Left ventricle myocardium inferior (tissue), 1 donor: ENCODE measurements around the gene RUFY3. TPM values are rescaled to one million over a fixed set of nuclear protein-coding genes. Genes with fewer than 3 reads are reported as not detected.

Experiments used
- DNase-seq: peaks from one replicate; pipeline ENCODE4 v3.0.0-alpha.2; 2020
- H3K27ac ChIP-seq: fragments of 200-600 bp; replicated peaks from 2 replicates; pipeline ENCODE4 v1.8.0; 2021
- H3K27me3 ChIP-seq: fragments of 200-600 bp; 2 replicates; pipeline ENCODE4 v1.8.0; 2021; ENCODE audit warnings: low read depth
- H3K36me3 ChIP-seq: fragments of 200-600 bp; 2 replicates; pipeline ENCODE4 v1.8.0; 2021
- H3K4me1 ChIP-seq: fragments of 200-600 bp; 2 replicates; pipeline ENCODE4 v1.8.0; 2021
- H3K4me3 ChIP-seq: fragments of 200-600 bp; 2 replicates; pipeline ENCODE4 v1.8.0; 2021; ENCODE audit warnings: mild to moderate bottlenecking, moderate library complexity
- H3K9me3 ChIP-seq: fragments of 200-600 bp; replicated peaks from 2 replicates; pipeline ENCODE4 v1.8.0; 2021
- CTCF ChIP-seq: fragments of 200-600 bp; IDR thresholded peaks from 2 replicates; pipeline ENCODE4 v1.8.0; 2021; ENCODE audit warnings: antibody characterized with exemption, mild to moderate bottlenecking, borderline replicate concordance
- intact Hi-C: fragments of 100-400 bp; cut with micrococcal nuclease; formaldehyde crosslinking; loops from one replicate; pipeline ENCODE4 v1.11.0; 2022
- total RNA-seq: library from RNA; stranded (reverse); fragmentation: NEBNext Ultra II Directional; extraction: Animal tissue kit (Norgen Biotek cat#: 25700); gene quantifications from one replicate; pipeline ENCODE4 v1.2.1, GENCODE V29; 2021
- donor health status: DM: no; HTN: yes; CAD: no; lungs with severe emphysema.

The RUFY3 gene
- total RNA-seq, 1 donor from 2014 or later, result 20.5 TPM

DNA sequence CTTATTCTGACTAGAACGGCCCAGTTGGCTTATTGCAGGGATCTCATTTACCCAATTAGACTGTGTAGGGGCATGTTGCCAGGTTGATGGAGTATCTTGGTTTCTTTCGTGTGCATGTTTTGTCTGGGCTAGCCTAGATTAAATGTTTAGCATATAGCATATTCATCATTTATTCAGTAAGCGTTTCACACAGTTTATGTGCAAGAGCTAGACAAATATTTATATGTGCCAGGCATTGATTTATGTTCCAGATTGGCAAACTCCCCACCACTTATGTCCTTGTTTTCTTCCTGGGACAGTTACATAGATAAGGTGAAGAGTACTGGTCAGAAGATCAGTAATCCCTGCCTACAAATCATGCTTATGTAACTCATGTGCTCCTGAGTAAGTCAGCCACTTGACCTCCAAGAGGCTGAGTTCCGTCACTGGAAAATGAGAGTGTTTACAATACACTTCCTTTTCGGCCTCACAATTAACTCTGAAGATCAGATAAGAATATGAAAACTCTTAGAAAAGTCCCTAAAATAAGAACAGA lies 57.2 kb downstream of the RUFY3 start:
- TF ChIP-seq CTCF, result no peak
- Histone ChIP-seq H3K27ac (peak overlapping the region; percentile 55), H3K4me3 (no peak overlapping the region), H3K36me3 (peaks cover 70% of the 10 kb centered on the region), H3K4me1 (peaks cover 12% of the 10 kb centered on the region), H3K9me3 (no peaks in the 10 kb centered on the region), H3K27me3 (no peaks in the 10 kb centered on the region)
- DNase-seq, result no peak
- intact Hi-C loops, result no loop called here

GRCh38 chr4:70783096-70783495 lies 61.3 kb downstream of the RUFY3 start:
- Histone ChIP-seq H3K27ac (no peak overlapping the region), H3K4me3 (no peak overlapping the region), H3K36me3 (peaks cover 79% of the 10 kb centered on the region), H3K27me3 (no peaks in the 10 kb centered on the region), H3K4me1 (peaks cover 12% of the 10 kb centered on the region), H3K9me3 (no peaks in the 10 kb centered on the region)
- intact Hi-C loops, result no loop called here
- no peak for TF ChIP-seq CTCF
- DNase-seq, result no peak

GRCh38 chr4:70787496-70787895 lies 65.7 kb downstream of the RUFY3 start:
- intact Hi-C loops, result no loop called here
- DNase-seq, result no peak
- H3K9me3 ChIP-seq, result no peaks in the 10 kb centered on the region
- H3K4me1 ChIP-seq, result no peaks in the 10 kb centered on the region
- no peak overlapping the region for H3K4me3 ChIP-seq
- no peak for TF ChIP-seq CTCF
- no peaks in the 10 kb centered on the region for H3K27me3 ChIP-seq
- H3K27ac ChIP-seq, result no peak overlapping the region
- peaks cover 90% of the 10 kb centered on the region for H3K36me3 ChIP-seq

DNA sequence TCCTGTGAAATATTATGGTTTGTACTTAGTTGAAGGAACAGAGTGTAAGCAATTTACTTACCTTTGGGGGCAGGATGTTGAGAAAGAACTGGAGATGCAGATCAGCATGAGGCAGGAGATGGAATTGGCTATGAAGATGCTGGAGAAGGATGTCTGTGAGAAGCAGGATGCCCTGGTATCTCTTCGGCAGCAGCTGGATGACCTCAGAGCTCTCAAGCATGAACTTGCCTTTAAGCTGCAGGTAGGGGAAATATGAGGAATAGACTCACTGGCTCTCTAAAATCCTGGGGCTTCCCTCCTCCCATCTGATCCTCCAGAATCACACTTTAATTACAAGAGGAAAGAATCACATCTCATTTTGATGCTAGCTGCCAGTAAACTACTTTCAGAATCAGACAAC lies 67.0 kb downstream of the RUFY3 start:
- Histone ChIP-seq H3K27ac (no peak overlapping the region), H3K4me3 (no peak overlapping the region), H3K36me3 (peaks cover 84% of the 10 kb centered on the region), H3K9me3 (no peaks in the 10 kb centered on the region), H3K27me3 (no peaks in the 10 kb centered on the region), H3K4me1 (no peaks in the 10 kb centered on the region)
- no peak for TF ChIP-seq CTCF
- intact Hi-C loops, result no loop called here
- DNase-seq, result no peak

DNA sequence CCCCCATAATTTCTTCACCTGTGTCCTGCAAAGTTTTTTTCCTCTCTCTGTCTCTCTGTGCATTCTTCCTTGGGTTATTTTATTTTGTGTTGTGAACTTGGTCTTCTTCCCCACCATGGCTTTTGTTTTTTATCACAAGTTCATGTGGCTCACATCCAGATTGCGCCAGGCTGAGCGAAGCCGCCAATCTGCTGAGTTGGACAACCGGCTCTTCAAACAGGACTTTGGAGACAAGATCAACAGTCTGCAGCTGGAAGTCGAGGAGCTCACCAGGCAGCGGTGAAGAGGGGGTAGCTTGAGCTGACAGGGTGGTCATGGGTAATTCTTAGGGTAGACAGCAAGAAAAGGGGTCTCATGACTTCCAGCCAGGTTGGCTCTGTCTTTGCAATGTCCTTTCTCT lies 71.9 kb downstream of the RUFY3 start:
- no peak for TF ChIP-seq CTCF
- Histone ChIP-seq H3K9me3 (no peaks in the 10 kb centered on the region), H3K4me3 (no peak overlapping the region), H3K27ac (no peak overlapping the region), H3K27me3 (no peaks in the 10 kb centered on the region), H3K4me1 (no peaks in the 10 kb centered on the region), H3K36me3 (peaks cover 69% of the 10 kb centered on the region)
- intact Hi-C loops, result no loop called here
- DNase-seq, result no peak
